HTERT RPE-1 (cell line): Measurements from ENCODE around the gene ARHGAP26.

Experiments used
- in situ Hi-C: fragments of 300-500 bp; cut with MboI; formaldehyde crosslinking; loops from 4 replicates; pipeline ENCODE4 v1.14.3; 2020; ENCODE audit warnings: low sequenced_read_pairs

The ARHGAP26 gene

GRCh38 chr5:142828797-142829535, 58.8 kb downstream of the ARHGAP26 start:
- in situ Hi-C loops, result no loop called here

GRCh38 chr5:142829801-142830220, 59.6 kb downstream of the ARHGAP26 start:
- in situ Hi-C loops, result no loop called here

- in situ Hi-C loops, result no loop called here
Measured at GRCh38 chr5:142830241-142831008, 60.2 kb downstream of the ARHGAP26 start.

- in situ Hi-C loops, result no loop called here
Measured at GRCh38 chr5:142831009-142831383, 60.8 kb downstream of the ARHGAP26 start.

- in situ Hi-C loops, result no loop called here
Measured at GRCh38 chr5:142832263-142832662, 62.1 kb downstream of the ARHGAP26 start.

- in situ Hi-C loops, result no loop called here
Measured at GRCh38 chr5:142833517-142834449, 63.6 kb downstream of the ARHGAP26 start.

GRCh38 chr5:142834504-142834903, 64.3 kb downstream of the ARHGAP26 start:
- in situ Hi-C loops, result no loop called here

GRCh38 chr5:142835540-142835939, 65.4 kb downstream of the ARHGAP26 start:
- in situ Hi-C loops, result no loop called here

- in situ Hi-C loops, result no loop called here
Measured at GRCh38 chr5:142836048-142836447, 65.9 kb downstream of the ARHGAP26 start.

- in situ Hi-C loops, result no loop called here
Measured at GRCh38 chr5:142837081-142837725, 67.0 kb downstream of the ARHGAP26 start.

GRCh38 chr5:142838845-142839244, 68.7 kb downstream of the ARHGAP26 start:
- in situ Hi-C loops, result no loop called here

GRCh38 chr5:142839711-142840346, 69.7 kb downstream of the ARHGAP26 start:
- in situ Hi-C loops, result no loop called here

- in situ Hi-C loops, result no loop called here
Measured at GRCh38 chr5:142840575-142840974, 70.4 kb downstream of the ARHGAP26 start.

- in situ Hi-C loops, result no loop called here
Measured at GRCh38 chr5:142841511-142842265, 71.5 kb downstream of the ARHGAP26 start.

- in situ Hi-C loops, result no loop called here
Measured at GRCh38 chr5:142842994-142843905, 73.1 kb downstream of the ARHGAP26 start.

- in situ Hi-C loops, result no loop called here
Measured at GRCh38 chr5:142844866-142845265, 74.7 kb downstream of the ARHGAP26 start.

- in situ Hi-C loops, result no loop called here
Measured at GRCh38 chr5:142845402-142845921, 75.3 kb downstream of the ARHGAP26 start.

- in situ Hi-C loops, result no loop called here
Measured at GRCh38 chr5:142845954-142846398, 75.8 kb downstream of the ARHGAP26 start.
